ENCODE measurements around the gene LRRC28. TPM values are rescaled to one million over a fixed set of nuclear protein-coding genes. Genes with fewer than 3 reads are reported as not detected.

Gene LRRC28
- polyA plus RNA-seq: 10 to 100 TPM in 1 of 2 donors, 1 to 10 TPM in 1; 4.1 to 13.7 TPM

DNA sequence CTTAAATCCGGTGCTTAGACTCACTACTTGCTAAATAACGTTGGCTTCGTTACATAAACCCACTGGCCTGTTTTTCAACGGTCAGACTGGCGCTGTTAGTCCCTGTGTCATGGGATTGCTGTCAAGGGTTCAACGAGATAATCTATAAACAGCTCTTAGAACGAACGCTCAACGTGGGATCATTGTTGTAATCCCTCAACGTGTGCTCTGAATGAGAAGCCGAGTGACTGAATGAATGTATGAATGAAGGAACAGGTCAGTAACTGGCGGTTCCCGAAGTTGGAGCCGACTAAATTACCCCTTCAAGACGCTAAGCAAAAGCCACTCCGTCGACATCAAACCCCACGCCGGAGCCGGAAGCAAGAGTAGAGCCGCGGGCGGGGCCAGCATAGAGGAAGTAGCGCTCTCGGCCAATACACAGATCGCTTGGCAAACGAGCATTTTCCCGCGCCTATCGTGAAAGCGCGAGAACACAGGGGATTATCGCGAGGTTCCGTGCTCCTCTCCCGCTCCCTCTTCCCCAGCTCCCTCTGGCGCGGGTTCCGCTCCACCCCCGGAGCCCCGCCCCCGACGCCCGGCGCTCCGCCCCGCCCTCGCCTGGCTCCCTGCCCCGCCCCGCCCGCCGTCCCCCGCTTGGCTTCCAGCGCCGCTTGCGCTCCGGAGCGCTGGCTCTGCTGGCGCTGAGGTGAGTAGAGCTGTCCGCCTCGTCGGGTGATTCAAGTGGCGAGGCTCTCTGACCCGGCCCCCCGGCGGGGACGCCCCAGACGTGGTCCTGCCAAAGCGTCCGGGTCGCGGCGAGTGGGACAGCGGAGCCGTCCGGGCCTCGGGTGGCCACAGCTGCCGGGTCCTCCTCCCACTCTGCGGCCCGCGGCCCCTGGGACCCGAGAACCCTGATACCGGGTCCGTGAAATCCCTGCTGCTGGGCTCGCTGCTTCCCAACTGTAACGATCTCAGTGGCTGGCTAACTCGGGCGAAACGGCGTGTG lies at the start of gene LRRC28:
LRRC28 (plus strand) TSS at position 625 of the 985 bp plus-strand sequence. CDS start 4,477 bp downstream, outside the sequence.
- WGBS, 2 donors: 1% methylated on average over 85 to 90 of the region's 90 CpGs

DNA sequence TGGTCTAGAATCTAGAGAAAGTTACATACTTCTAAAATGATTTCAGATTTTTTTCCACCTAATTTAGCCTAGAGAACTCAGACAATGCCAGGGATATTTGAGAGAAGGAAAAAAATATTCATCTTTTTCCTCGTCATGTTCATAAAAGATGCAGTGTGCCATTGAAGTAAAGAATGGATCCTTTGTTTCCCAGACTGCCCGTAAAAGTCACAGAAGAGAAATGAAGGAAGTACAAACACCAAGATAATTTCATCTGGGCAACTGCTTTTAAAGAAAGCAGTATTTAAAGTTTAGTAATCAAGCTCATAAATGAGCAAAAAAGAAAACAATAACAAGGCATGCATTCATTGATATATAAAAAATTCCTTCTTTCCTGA lies 49.1 kb upstream of the LRRC28 start:
- Histone ChIP-seq H3K27ac (ENCODE audit: low read depth in 2 of 2, low read length in 1 of 2) (no peak overlapping the region), H3K36me3 (ENCODE audit: control insufficient read depth in 2 of 2, insufficient read depth in 2 of 2, low read length in 1 of 2) (peaks cover 2 to 4% of the 10 kb centered on the region in 2 donors), H3K27me3 (ENCODE audit: control insufficient read depth in 1 of 2, insufficient read depth in 2 of 2, low read length in 2 of 2) (no peaks in the 10 kb centered on the region), H3K4me1 (ENCODE audit: control insufficient read depth in 2 of 2, insufficient read depth in 2 of 2, low read length in 1 of 2) (no peaks in the 10 kb centered on the region), H3K4me3 (ENCODE audit: low read depth in 1 of 2, low read length in 2 of 2) (no peak overlapping the region), H3K9me3 (ENCODE audit: control insufficient read depth in 2 of 2, insufficient read depth in 1 of 2, low read depth in 1 of 2, low read length in 1 of 2) (no peaks in the 10 kb centered on the region)
- WGBS, 2 donors: 44 to 63% methylated on average over 2 of the region's 2 CpGs

More for the DNA sequence above, at the start of gene LRRC28:
- Histone ChIP-seq H3K4me1 (ENCODE audit: control insufficient read depth in 2 of 2, insufficient read depth in 2 of 2, low read length in 1 of 2) (no peaks in the 10 kb centered on the region), H3K27ac (ENCODE audit: low read depth in 2 of 2, low read length in 1 of 2) (peak within 1 kb of the TSS; percentile 91 to 97), H3K4me3 (ENCODE audit: low read depth in 1 of 2, low read length in 2 of 2) (peak within 1 kb of the TSS; percentile 62 to 73), H3K27me3 (ENCODE audit: control insufficient read depth in 1 of 2, insufficient read depth in 2 of 2, low read length in 2 of 2) (no peaks in the 10 kb centered on the region), H3K36me3 (ENCODE audit: control insufficient read depth in 2 of 2, insufficient read depth in 2 of 2, low read length in 1 of 2) (no peaks in the 10 kb centered on the region), H3K9me3 (ENCODE audit: control insufficient read depth in 2 of 2, insufficient read depth in 1 of 2, low read depth in 1 of 2, low read length in 1 of 2) (no peaks in the 10 kb centered on the region)

DNA sequence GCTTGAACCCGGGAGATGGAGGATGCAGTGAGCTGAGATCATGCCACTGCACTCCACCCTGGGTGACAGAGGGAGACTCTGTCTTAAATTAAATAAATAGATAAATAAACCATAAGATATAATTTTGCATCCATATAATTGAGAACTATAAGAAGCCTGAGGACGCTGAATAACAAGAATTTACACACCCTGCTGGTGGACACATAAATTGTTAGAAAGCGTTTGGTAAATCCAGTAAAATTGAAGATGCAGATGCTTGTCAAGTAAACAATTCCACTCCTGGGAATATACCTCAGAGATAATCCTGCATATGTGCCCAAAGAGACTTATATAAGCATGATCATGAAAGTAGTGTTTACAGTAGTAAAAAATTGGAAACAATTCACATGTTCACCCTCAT lies 43.6 kb upstream of the LRRC28 start:
- Histone ChIP-seq H3K4me3 (ENCODE audit: low read depth in 1 of 2, low read length in 2 of 2) (no peak overlapping the region), H3K36me3 (ENCODE audit: control insufficient read depth in 2 of 2, insufficient read depth in 2 of 2, low read length in 1 of 2) (no peaks in the 10 kb centered on the region), H3K27ac (ENCODE audit: low read depth in 2 of 2, low read length in 1 of 2) (no peak overlapping the region), H3K9me3 (ENCODE audit: control insufficient read depth in 2 of 2, insufficient read depth in 1 of 2, low read depth in 1 of 2, low read length in 1 of 2) (no peaks in the 10 kb centered on the region), H3K4me1 (ENCODE audit: control insufficient read depth in 2 of 2, insufficient read depth in 2 of 2, low read length in 1 of 2) (no peaks in the 10 kb centered on the region), H3K27me3 (ENCODE audit: control insufficient read depth in 1 of 2, insufficient read depth in 2 of 2, low read length in 2 of 2) (no peaks in the 10 kb centered on the region)
- WGBS, 2 donors: 89 to 90% methylated on average over 3 of the region's 3 CpGs

DNA sequence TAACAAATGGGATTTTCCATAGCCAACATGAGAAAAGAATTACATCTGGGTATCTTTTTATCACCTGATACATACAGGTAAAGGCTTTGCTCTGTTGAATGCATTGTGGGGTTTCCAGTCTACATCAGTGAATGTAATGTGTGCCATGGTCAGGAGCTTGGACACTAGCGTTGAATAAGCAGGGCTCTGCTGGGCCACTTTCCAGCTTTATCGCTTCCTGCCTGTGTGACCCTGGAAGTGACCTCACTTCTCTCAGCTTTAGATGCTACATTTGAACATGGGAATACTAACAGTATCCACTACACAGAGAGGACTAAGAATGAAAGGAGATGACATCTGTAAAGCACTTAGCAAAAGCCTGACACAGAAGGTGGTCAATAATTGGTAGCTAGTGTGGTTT lies 42.0 kb upstream of the LRRC28 start:
- Histone ChIP-seq H3K4me3 (ENCODE audit: low read depth in 1 of 2, low read length in 2 of 2) (no peak overlapping the region), H3K27me3 (ENCODE audit: control insufficient read depth in 1 of 2, insufficient read depth in 2 of 2, low read length in 2 of 2) (no peaks in the 10 kb centered on the region), H3K9me3 (ENCODE audit: control insufficient read depth in 2 of 2, insufficient read depth in 1 of 2, low read depth in 1 of 2, low read length in 1 of 2) (no peaks in the 10 kb centered on the region), H3K27ac (ENCODE audit: low read depth in 2 of 2, low read length in 1 of 2) (no peak overlapping the region), H3K4me1 (ENCODE audit: control insufficient read depth in 2 of 2, insufficient read depth in 2 of 2, low read length in 1 of 2) (no peaks in the 10 kb centered on the region), H3K36me3 (ENCODE audit: control insufficient read depth in 2 of 2, insufficient read depth in 2 of 2, low read length in 1 of 2) (no peaks in the 10 kb centered on the region)
- 81 to 88% methylated on average over 2 of the region's 2 CpGs for WGBS, 2 donors

DNA sequence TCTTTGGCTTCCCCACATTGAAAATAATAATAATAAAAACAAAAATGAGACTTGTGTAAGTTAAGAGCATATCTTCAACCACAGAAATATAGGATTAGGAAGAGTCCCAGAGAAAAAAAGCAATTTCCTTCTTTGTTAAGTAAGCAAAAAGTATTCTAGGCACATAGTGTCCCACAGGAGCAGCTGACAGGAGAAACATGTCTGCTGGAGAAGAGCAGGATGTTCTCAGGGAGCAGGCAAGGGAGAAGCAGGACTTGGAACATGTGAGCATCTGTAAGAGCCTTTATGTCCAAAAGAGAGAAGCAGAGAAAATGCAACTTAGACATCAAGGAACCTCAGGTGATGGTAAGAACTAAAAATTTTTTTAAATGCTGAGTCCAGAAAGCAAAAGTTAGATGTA lies 40.9 kb upstream of the LRRC28 start:
- Histone ChIP-seq H3K27me3 (ENCODE audit: control insufficient read depth in 1 of 2, insufficient read depth in 2 of 2, low read length in 2 of 2) (no peaks in the 10 kb centered on the region), H3K4me3 (ENCODE audit: low read depth in 1 of 2, low read length in 2 of 2) (no peak overlapping the region), H3K27ac (ENCODE audit: low read depth in 2 of 2, low read length in 1 of 2) (no peak overlapping the region), H3K9me3 (ENCODE audit: control insufficient read depth in 2 of 2, insufficient read depth in 1 of 2, low read depth in 1 of 2, low read length in 1 of 2) (no peaks in the 10 kb centered on the region), H3K4me1 (ENCODE audit: control insufficient read depth in 2 of 2, insufficient read depth in 2 of 2, low read length in 1 of 2) (no peaks in the 10 kb centered on the region), H3K36me3 (ENCODE audit: control insufficient read depth in 2 of 2, insufficient read depth in 2 of 2, low read length in 1 of 2) (no peaks in the 10 kb centered on the region)

DNA sequence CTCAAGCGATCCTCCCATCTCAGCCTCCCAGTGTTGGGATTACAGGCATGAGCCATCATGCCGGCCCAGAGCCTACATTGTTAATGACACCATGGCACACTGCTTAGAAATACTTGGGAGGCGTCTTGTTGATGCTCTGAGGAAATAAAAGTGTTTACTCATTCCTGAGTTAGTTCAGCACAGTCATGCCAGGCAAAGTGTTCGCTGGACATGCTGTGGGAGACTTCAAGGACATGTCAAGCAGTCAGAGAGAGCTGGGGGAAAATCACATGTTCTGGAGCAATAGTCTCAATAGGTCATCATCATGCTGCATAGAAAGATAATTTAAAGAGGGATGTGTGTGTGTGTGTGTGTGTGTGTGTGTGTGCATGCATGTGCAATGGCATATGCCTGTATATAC lies 39.4 kb upstream of the LRRC28 start:
- H3K9me3 ChIP-seq (ENCODE audit: control insufficient read depth in 2 of 2, insufficient read depth in 1 of 2, low read depth in 1 of 2, low read length in 1 of 2): no peaks in the 10 kb centered on the region
- no peaks in the 10 kb centered on the region for H3K36me3 ChIP-seq (ENCODE audit: control insufficient read depth in 2 of 2, insufficient read depth in 2 of 2, low read length in 1 of 2)
- H3K4me1 ChIP-seq (ENCODE audit: control insufficient read depth in 2 of 2, insufficient read depth in 2 of 2, low read length in 1 of 2): no peaks in the 10 kb centered on the region
- no peak overlapping the region for H3K4me3 ChIP-seq (ENCODE audit: low read depth in 1 of 2, low read length in 2 of 2)
- H3K27ac ChIP-seq (ENCODE audit: low read depth in 2 of 2, low read length in 1 of 2): peak overlapping the region in 1 of 2 donors; percentile 61
- no peaks in the 10 kb centered on the region for H3K27me3 ChIP-seq (ENCODE audit: control insufficient read depth in 1 of 2, insufficient read depth in 2 of 2, low read length in 2 of 2)
- 75 to 80% methylated on average over 4 of the region's 4 CpGs for WGBS, 2 donors

- peak overlapping the region; percentile 54 to 56 for H3K27ac ChIP-seq (ENCODE audit: low read depth in 2 of 2, low read length in 1 of 2)
- H3K9me3 ChIP-seq (ENCODE audit: control insufficient read depth in 2 of 2, insufficient read depth in 1 of 2, low read depth in 1 of 2, low read length in 1 of 2): no peaks in the 10 kb centered on the region
- H3K27me3 ChIP-seq (ENCODE audit: control insufficient read depth in 1 of 2, insufficient read depth in 2 of 2, low read length in 2 of 2): no peaks in the 10 kb centered on the region
- 81 to 88% methylated on average over 7 of the region's 7 CpGs for WGBS, 2 donors
- H3K4me1 ChIP-seq (ENCODE audit: control insufficient read depth in 2 of 2, insufficient read depth in 2 of 2, low read length in 1 of 2): no peaks in the 10 kb centered on the region
- no peaks in the 10 kb centered on the region for H3K36me3 ChIP-seq (ENCODE audit: control insufficient read depth in 2 of 2, insufficient read depth in 2 of 2, low read length in 1 of 2)
- H3K4me3 ChIP-seq (ENCODE audit: low read depth in 1 of 2, low read length in 2 of 2): no peak overlapping the region
Observed at GRCh38 chr15:99212406-99212805, 38.9 kb upstream of the LRRC28 start.

- H3K27ac ChIP-seq (ENCODE audit: low read depth in 2 of 2, low read length in 1 of 2): no peak overlapping the region
- WGBS, 2 donors: 5 to 7% methylated on average over 1 of the region's 1 CpG
- H3K4me3 ChIP-seq (ENCODE audit: low read depth in 1 of 2, low read length in 2 of 2): no peak overlapping the region
- H3K36me3 ChIP-seq (ENCODE audit: control insufficient read depth in 2 of 2, insufficient read depth in 2 of 2, low read length in 1 of 2): peaks cover 0 to under 1% of the 10 kb centered on the region in 2 donors
- no peaks in the 10 kb centered on the region for H3K27me3 ChIP-seq (ENCODE audit: control insufficient read depth in 1 of 2, insufficient read depth in 2 of 2, low read length in 2 of 2)
- H3K9me3 ChIP-seq (ENCODE audit: control insufficient read depth in 2 of 2, insufficient read depth in 1 of 2, low read depth in 1 of 2, low read length in 1 of 2): no peaks in the 10 kb centered on the region
- no peaks in the 10 kb centered on the region for H3K4me1 ChIP-seq (ENCODE audit: control insufficient read depth in 2 of 2, insufficient read depth in 2 of 2, low read length in 1 of 2)
Observed at GRCh38 chr15:99213187-99213811, 38.0 kb upstream of the LRRC28 start.

DNA sequence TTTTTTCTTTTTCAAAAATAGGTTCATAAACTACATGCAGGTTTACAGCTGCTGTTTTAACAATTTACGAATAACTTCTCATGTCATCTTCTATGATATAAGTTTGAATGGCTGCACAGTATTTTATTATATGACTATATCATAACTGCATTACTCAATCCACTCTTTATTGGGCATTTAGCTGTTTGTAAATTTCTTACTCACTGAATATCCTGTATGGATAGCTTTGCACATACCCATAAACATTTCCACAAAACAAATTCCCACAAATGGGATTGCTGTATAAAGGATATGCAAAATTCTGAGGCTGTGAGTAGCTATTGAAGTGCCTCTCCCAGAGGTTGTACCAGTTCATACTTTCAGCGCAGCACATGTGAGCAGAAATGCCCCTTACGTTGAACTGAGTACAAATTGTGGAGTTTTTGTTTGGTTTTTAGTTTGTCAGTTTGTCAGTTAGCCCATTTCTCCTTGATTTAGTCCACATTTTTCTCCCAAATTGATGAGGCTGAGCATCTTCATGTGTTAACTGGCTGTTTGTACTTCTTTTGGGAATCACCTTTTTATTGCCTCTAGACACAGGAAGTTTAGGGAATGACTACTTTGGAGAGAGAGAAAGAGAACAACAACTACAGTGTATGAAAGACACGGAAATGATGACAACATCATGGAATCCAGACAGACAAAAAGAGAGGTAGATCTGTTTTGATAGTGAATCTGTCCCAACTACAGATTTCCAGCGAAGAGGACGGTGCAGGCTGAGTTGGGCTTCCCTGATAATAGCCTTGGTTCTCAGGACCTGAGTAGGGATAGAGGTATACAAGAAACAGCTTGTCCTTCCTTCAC lies 26.7 kb upstream of the LRRC28 start:
- Histone ChIP-seq H3K27ac (ENCODE audit: low read depth in 2 of 2, low read length in 1 of 2) (no peak overlapping the region), H3K4me3 (ENCODE audit: low read depth in 1 of 2, low read length in 2 of 2) (no peak overlapping the region), H3K4me1 (ENCODE audit: control insufficient read depth in 2 of 2, insufficient read depth in 2 of 2, low read length in 1 of 2) (peaks cover 0 to 2% of the 10 kb centered on the region in 2 donors), H3K36me3 (ENCODE audit: control insufficient read depth in 2 of 2, insufficient read depth in 2 of 2, low read length in 1 of 2) (peaks cover 0 to 2% of the 10 kb centered on the region in 2 donors), H3K27me3 (ENCODE audit: control insufficient read depth in 1 of 2, insufficient read depth in 2 of 2, low read length in 2 of 2) (no peaks in the 10 kb centered on the region), H3K9me3 (ENCODE audit: control insufficient read depth in 2 of 2, insufficient read depth in 1 of 2, low read depth in 1 of 2, low read length in 1 of 2) (no peaks in the 10 kb centered on the region)
- WGBS, 2 donors: 92% methylated on average over 6 of the region's 6 CpGs

All from esophagus (tissue), 2 donors.